HG02884 (cell line): ENCODE measurements around the gene FAM227A.
A peak's percentile ranks its signal among the peaks of the same experiment; 100 is the strongest.

Experiments
- ATAC-seq: cut with Tn5 transposase; IDR thresholded peaks from one replicate; pipeline ENCODE4 v1.9.1; 2021; ENCODE audit warnings: mild to moderate bottlenecking, moderate library complexity; ENCODE audit not compliant: unreplicated experiment

Gene FAM227A

GRCh38 chr22:38656256-38657044, at the start of gene FAM227A, which contains the start of gene CBY1:
FAM227A (minus strand) TSS chr22:38656392; CDS start chr22:38650168, 6,224 bp downstream.
CBY1 (plus strand) TSS chr22:38656638; CDS start chr22:38668055, 11,417 bp downstream.
- peak; percentile 66 for ATAC-seq

- ATAC-seq, result peak; percentile 64
Measured at GRCh38 chr22:38705235-38706100, 49.3 kb upstream of the FAM227A start, which contains the start of gene GTPBP1. GTPBP1 (plus strand) TSS chr22:38705944; CDS start chr22:38705956, 12 bp downstream.

DNA sequence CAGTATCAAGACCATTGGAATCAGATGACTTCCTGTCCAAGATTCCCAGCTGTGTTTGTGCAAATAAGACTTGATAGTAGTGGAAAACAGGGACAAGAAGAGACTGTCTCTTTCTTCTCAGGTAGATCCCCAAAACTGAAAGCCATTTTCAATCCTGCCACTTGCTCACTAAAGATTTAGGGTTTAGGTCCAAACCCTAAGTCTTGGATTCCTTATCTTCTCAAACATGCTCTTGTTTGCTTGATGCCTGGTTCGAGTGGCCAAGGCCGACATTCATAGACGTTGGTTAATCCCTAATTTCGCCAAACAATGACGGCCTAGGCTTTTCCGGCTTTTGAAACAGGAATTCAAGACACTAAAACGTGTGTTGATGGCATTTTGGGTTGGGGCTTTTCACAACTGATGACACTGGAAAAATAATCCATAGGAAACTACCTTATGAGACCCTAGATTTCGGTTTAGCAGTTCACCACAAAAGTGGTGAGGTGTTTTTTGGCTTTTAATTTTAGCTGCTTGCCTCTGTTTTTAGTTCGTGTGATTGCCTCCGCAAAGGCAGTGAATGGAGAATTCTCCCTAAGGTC, 48.6 kb upstream of the FAM227A start:
- ATAC-seq, result no peak

DNA sequence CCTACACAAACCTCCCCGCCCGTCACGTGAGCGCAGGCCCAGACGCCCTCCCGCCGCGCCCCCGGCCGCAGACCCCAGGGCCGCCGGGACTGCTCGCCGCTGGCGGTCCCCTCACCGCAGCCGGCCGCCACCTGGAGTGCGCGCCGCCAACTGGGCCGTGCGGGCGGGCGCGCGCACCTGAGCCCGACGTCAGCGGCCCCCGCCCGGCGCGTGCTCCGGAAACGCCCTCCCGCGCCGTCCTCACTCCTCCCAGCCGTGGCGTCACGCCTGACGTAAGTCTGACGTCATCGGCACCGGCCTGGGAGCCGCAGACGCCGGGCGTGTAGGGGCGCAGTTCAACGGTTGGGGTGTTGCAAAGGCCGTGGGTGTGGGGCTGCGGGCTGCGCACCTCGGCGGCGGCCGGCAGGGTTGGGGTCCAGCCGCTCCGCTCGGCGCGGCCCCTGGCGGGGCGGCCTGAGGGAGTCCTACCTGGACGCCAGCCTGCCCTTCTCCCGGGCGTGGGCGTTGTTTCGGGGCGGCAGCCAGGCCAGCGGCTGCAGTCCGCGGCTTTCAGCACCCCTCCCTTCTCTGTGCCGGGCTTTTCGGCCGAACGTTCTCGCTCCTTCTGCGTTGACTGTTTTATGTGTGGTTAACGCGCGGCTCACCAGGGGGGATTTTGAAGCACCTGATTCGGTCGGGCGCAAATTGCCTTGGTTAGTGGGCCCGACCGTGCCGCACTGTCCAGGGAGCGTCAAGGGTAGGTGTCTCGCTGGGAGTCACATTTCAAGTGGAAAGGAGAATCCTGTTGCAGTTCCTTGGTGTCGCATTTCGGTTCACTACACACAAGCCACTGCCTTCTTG, 44.8 kb upstream of the FAM227A start, which contains the start of gene JOSD1:
Gene JOSD1 (minus strand): TSS at position 155 of the 840 bp plus-strand sequence. CDS start 956 bp downstream, outside the sequence.
- ATAC-seq, result peak; percentile 27

- peak; percentile 7 for ATAC-seq
Measured at GRCh38 chr22:38700270-38700788, 44.1 kb upstream of the FAM227A start.

DNA sequence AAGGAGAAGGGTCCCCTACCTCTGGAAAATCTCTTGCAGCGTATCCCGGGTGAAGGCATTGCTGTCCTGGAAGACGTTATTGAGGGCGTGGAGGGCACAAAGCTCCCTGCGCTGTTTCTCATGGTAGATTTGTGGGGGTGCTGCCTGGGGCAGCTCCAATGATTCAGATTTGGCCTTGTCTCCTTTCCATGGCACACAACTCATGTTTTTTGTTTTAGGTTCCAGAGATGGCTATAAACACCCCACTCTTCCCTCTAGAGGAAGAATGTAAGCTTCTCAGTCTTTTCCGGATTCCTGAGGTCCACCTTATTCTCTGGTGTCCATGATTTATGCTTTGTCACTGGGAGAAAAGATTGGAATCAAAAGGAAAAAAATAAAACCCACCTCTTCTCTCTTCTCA, 43.6 kb upstream of the FAM227A start:
- no peak for ATAC-seq

DNA sequence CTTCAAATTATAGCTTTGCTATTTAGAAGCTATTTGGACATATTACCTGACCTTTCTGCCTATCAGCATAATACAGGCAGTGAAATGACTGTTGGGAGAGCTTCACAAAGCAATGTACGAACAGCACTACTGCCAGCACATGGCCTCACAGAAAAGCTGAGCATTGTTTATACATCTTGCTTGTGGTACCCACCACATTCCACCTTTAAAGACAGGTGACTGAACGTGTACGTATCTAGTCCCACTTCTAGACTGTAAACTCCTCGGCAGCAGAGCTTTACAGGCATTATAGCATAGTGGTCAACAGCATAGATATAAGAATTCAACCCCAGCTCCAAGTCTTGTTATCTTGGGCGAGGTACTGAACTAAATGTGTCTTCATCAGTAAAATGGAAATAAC, 43.0 kb upstream of the FAM227A start:
- no peak for ATAC-seq

- ATAC-seq, result no peak
Measured at GRCh38 chr22:38698407-38699094, 42.4 kb upstream of the FAM227A start.

GRCh38 chr22:38697425-38698089, 41.4 kb upstream of the FAM227A start:
- no peak for ATAC-seq

GRCh38 chr22:38696606-38697424, 40.6 kb upstream of the FAM227A start:
- ATAC-seq, result no peak

GRCh38 chr22:38694940-38695339, 38.7 kb upstream of the FAM227A start:
- no peak for ATAC-seq

DNA sequence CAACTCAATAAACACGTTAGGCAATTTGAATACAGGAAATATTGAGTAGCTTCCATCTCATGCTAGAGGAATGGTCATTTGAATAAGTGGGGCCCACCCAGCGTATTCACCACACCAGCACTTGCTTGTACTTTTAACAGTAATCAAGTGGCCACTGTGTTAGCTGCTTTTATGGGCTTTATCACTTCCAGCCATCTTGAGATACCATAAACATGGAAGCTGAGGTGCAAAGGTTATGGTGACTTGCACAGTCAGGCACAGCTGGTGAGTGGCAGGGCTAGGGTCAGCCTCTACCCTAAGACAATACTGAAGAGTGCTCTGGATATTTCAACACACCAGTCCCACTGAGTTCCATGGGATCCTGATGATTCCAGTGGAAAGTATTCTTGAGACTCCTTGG, 37.9 kb upstream of the FAM227A start:
- no peak for ATAC-seq

- ATAC-seq, result no peak
Measured at GRCh38 chr22:38689651-38690050, 33.5 kb upstream of the FAM227A start.

DNA sequence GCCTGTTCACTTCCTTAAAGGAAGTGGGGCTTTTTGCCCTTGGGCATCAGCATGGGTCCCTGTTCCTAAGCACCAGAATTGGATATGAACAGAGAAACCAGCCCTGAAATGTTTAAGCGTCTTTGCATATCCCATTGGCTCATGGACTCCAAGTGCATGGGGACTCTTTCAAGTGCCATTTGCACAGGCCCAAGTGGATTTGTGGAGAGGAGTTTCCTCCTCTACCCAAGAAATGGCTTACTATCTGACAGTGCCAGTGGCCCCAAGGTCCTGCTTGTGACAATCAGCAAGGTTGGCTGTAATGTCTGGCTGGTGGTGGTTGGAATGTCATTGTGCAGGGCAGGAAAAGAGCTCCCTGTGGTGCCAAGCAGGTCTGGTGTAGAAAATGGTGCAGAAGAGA, 29.6 kb upstream of the FAM227A start:
- ATAC-seq, result no peak

DNA sequence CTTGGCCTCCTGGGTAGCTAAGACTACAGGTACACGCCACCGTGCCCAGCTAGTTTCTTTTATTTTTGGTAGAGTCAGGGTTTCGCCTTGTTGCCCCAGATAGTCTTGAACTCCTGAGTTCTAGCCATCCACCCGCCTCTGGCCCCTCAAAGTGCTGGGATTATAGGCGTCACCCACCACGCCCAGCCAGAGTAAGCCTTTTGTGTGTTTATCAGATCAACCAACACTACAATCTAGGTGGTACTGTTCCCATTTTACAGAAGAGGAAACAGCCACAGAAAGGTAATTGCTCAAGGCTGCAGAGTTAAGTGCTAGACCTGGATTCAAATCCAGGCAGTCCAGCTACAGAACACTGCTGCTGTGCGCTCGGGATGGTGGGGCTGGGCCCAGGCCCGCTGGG, 28.7 kb upstream of the FAM227A start:
- no peak for ATAC-seq

GRCh38 chr22:38681582-38682335, 25.6 kb upstream of the FAM227A start, which contains the start of gene TOMM22:
TOMM22 (plus strand) TSS chr22:38681957; CDS start chr22:38681979, 22 bp downstream.
- ATAC-seq, result peak; percentile 94

- ATAC-seq, result no peak
Measured at GRCh38 chr22:38675833-38676232, 19.6 kb upstream of the FAM227A start.
